Measurements from ENCODE around the gene VPS26A.

The VPS26A gene

DNA sequence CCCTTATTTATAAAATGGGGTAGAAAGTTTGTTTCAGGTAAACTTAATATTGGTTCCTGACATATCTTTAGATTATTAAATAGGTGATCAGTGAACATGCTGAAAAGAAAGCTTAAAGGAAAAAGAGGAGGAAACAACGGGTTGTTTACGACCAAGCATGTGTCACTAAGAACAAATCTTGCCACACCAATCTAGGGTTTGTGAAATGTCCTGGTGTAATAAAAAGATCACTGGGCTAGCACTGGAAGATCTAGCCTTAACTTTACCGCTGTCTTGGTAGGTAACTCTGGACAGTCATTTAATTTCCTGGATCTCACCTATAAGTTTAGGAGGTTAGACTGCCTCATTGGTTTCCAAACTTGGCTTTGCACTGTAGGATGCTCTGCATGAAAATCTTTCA is 19.0 kb downstream of the VPS26A start:
- TF ChIP-seq, protein P1, sequence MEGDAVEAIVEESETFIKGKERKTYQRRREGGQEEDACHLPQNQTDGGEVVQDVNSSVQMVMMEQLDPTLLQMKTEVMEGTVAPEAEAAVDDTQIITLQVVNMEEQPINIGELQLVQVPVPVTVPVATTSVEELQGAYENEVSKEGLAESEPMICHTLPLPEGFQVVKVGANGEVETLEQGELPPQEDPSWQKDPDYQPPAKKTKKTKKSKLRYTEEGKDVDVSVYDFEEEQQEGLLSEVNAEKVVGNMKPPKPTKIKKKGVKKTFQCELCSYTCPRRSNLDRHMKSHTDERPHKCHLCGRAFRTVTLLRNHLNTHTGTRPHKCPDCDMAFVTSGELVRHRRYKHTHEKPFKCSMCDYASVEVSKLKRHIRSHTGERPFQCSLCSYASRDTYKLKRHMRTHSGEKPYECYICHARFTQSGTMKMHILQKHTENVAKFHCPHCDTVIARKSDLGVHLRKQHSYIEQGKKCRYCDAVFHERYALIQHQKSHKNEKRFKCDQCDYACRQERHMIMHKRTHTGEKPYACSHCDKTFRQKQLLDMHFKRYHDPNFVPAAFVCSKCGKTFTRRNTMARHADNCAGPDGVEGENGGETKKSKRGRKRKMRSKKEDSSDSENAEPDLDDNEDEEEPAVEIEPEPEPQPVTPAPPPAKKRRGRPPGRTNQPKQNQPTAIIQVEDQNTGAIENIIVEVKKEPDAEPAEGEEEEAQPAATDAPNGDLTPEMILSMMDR (IDR thresholded peaks at IDR 0.05; ENCODE audit: low read depth, low read length): no peak
- no peak overlapping the region for H3K4me3 ChIP-seq (ENCODE audit: low read depth, low read length)
- H3K27me3 ChIP-seq (ENCODE audit: insufficient read depth, low read depth, severe bottlenecking): no peaks in the 10 kb centered on the region
- peaks cover 4% of the 10 kb centered on the region for H3K36me3 ChIP-seq
- no peaks in the 10 kb centered on the region for H3K9me3 ChIP-seq (ENCODE audit: severe bottlenecking)
- no peak for DNase-seq
- no peak overlapping the region for H3K27ac ChIP-seq

DNA sequence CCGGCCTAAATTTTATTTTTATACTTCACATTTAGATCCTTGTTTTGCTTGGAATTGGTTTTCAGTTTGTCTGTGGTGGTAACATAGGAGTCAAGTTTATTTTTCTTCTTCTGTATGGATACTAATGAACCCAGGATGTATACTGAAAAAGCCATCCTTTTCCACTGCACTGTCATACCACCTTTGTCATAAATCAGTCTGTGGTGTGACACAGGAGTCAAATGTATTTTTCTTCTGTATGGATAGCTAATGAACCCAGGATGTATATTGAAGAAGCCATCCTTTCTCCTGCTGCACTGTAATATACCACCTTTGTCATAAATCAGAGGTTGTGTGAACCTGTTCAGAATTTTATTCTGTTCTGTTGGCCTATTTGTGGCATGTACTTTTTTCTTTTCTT is 21.4 kb downstream of the VPS26A start:
- H3K4me3 ChIP-seq (ENCODE audit: low read depth, low read length): no peak overlapping the region
- no peaks in the 10 kb centered on the region; the same call in 1 of the 2 replicates for H3K36me3 ChIP-seq
- no peaks in the 10 kb centered on the region for H3K27me3 ChIP-seq (ENCODE audit: insufficient read depth, low read depth, severe bottlenecking)
- H3K27ac ChIP-seq: no peak overlapping the region
- no peaks in the 10 kb centered on the region for H3K9me3 ChIP-seq (ENCODE audit: severe bottlenecking)
- DNase-seq: no peak
- TF ChIP-seq, protein P1 (IDR thresholded peaks at IDR 0.05; ENCODE audit: low read depth, low read length): no peak

DNA sequence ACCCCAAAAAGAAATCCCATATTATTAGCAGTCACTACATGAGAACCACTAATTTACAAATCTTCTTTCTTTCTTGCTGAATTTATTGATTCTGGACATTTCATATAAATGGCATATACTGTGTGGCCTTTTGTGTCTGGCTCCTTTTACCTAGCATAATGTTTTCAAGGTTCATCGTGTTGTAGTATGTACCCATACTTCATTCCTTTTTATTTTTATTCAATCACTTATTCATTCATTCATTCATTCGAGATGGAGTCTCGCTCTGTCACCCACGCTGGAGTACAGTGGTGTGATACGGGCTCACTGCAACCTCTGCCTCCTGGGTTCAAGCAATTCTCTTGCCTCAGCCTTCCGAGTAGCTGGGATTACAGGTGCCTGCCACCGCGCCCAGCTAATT is 21.9 kb downstream of the VPS26A start:
- TF ChIP-seq, protein P1 (IDR thresholded peaks at IDR 0.05; ENCODE audit: low read depth, low read length): no peak
- Histone ChIP-seq H3K27me3 (ENCODE audit: insufficient read depth, low read depth, severe bottlenecking) (no peaks in the 10 kb centered on the region), H3K36me3 (no peaks in the 10 kb centered on the region; the same call in 1 of the 2 replicates), H3K4me3 (ENCODE audit: low read depth, low read length) (no peak overlapping the region), H3K9me3 (ENCODE audit: severe bottlenecking) (no peaks in the 10 kb centered on the region), H3K27ac (no peak overlapping the region)
- no peak for DNase-seq

DNA sequence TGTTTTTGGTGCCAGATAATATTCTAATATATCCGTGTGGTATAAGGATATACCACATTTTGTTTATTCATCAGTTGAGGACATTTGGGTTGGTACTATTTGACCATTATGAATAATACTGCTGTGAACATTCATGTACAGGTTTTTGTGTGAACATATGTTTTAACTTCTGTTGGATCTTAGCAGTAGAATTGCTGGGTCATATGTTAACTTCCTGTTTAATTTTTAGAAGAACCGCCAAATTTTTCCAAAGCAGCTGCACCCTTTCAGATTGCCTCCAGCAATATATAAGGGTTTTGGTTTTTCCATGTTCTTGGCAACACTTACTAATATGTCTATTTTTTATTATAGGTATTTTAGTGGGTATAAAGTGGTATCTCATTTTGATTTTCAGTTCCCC is 22.8 kb downstream of the VPS26A start:
- no peak for DNase-seq
- Histone ChIP-seq H3K36me3 (no peaks in the 10 kb centered on the region; the same call in 1 of the 2 replicates), H3K9me3 (ENCODE audit: severe bottlenecking) (no peaks in the 10 kb centered on the region), H3K27me3 (ENCODE audit: insufficient read depth, low read depth, severe bottlenecking) (no peaks in the 10 kb centered on the region), H3K27ac (no peak overlapping the region), H3K4me3 (ENCODE audit: low read depth, low read length) (no peak overlapping the region)
- TF ChIP-seq, protein P1 (IDR thresholded peaks at IDR 0.05; ENCODE audit: low read depth, low read length): no peak

DNA sequence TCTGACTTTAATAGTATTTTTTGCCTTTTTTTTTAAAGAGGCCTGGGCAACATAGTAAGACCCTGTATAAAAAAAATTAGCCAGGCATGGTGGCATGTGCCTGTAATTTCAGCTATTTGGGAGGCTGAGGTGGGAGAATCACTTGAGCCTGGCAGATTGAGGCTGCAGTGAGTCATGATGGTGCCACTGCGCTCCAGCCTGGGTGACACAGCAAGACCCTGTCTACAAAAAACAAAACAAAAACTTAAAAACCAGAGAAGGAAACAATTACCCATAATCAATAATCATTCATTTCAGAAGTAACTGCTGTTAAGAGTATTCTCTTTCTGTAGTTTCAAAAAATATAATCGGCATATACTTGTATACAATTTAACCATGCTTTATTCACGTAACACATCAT is 28.0 kb downstream of the VPS26A start:
- H3K27ac ChIP-seq: no peak overlapping the region
- DNase-seq: no peak
- no peaks in the 10 kb centered on the region for H3K9me3 ChIP-seq (ENCODE audit: severe bottlenecking)
- TF ChIP-seq, protein P1 (IDR thresholded peaks at IDR 0.05; ENCODE audit: low read depth, low read length): no peak
- no peak overlapping the region for H3K4me3 ChIP-seq (ENCODE audit: low read depth, low read length)
- H3K36me3 ChIP-seq: no peaks in the 10 kb centered on the region; the same call in 1 of the 2 replicates
- no peaks in the 10 kb centered on the region for H3K27me3 ChIP-seq (ENCODE audit: insufficient read depth, low read depth, severe bottlenecking)

GRCh38 chr10:69153227-69153626 is 29.2 kb downstream of the VPS26A start:
- no peaks in the 10 kb centered on the region for H3K9me3 ChIP-seq (ENCODE audit: severe bottlenecking)

More at GRCh38 chr10:69153227-69153626, 29.2 kb downstream of the VPS26A start:
- no peak overlapping the region for H3K27ac ChIP-seq
- H3K27me3 ChIP-seq (ENCODE audit: insufficient read depth, low read depth, severe bottlenecking): no peaks in the 10 kb centered on the region
- TF ChIP-seq, protein P1 (IDR thresholded peaks at IDR 0.05; ENCODE audit: low read depth, low read length): no peak
- peaks cover 3% of the 10 kb centered on the region for H3K36me3 ChIP-seq
- no peak for DNase-seq
- no peak overlapping the region for H3K4me3 ChIP-seq (ENCODE audit: low read depth, low read length)

Data from WERI-Rb-1 (cell line).